ENCODE results near the gene PPP1R12A.

PPP1R12A gene

GRCh38 chr12:79927772-79928474 is 7.0 kb downstream of the PPP1R12A start:
- H3K4me3 ChIP-seq: peak overlapping the region; percentile 39
- peak overlapping the region; percentile 66 to 100 for H3K27ac ChIP-seq
- no peak for TF ChIP-seq CTCF (IDR thresholded peaks at IDR 0.05)
- DNase-seq (ENCODE audit: low spot score): no peak

GRCh38 chr12:79926951-79927350 is 7.9 kb downstream of the PPP1R12A start:
- Histone ChIP-seq H3K27ac (peak overlapping the region in 1 of 2 donors; percentile 52), H3K4me3 (no peak overlapping the region)
- DNase-seq (ENCODE audit: low spot score): no peak
- no peak for TF ChIP-seq CTCF (IDR thresholded peaks at IDR 0.05)

- H3K4me3 ChIP-seq: peak overlapping the region; percentile 9
- TF ChIP-seq CTCF (IDR thresholded peaks at IDR 0.05): no peak
- DNase-seq (ENCODE audit: low spot score): no peak
- peak overlapping the region; percentile 26 to 50 for H3K27ac ChIP-seq
Measured at GRCh38 chr12:79925492-79925891, 9.4 kb downstream of the PPP1R12A start.

GRCh38 chr12:79921786-79922185 is 13.1 kb downstream of the PPP1R12A start:
- H3K4me3 ChIP-seq: no peak overlapping the region
- DNase-seq (ENCODE audit: low spot score): no peak
- TF ChIP-seq CTCF (IDR thresholded peaks at IDR 0.05): no peak
- H3K27ac ChIP-seq: no peak overlapping the region

- no peak for TF ChIP-seq CTCF (IDR thresholded peaks at IDR 0.05)
- DNase-seq (ENCODE audit: low spot score): no peak
- H3K27ac ChIP-seq: peak overlapping the region in 1 of 2 donors; percentile 4
- no peak overlapping the region for H3K4me3 ChIP-seq
Measured at GRCh38 chr12:79920421-79921238, 14.3 kb downstream of the PPP1R12A start.

GRCh38 chr12:79919762-79920161 is 15.1 kb downstream of the PPP1R12A start:
- H3K27ac ChIP-seq: peak overlapping the region in 1 of 2 donors; percentile 4
- no peak for TF ChIP-seq CTCF (IDR thresholded peaks at IDR 0.05)
- no peak for DNase-seq (ENCODE audit: low spot score)
- H3K4me3 ChIP-seq: no peak overlapping the region
